Endothelial cell of umbilical vein (primary cell): ENCODE data around the gene SCYL2.

ENCODE experiments used
- CTCF ChIP-seq, 2 donors: IDR thresholded peaks; 1 replicate in 1 of 2; 2 replicates in 1 of 2; pipeline ENCODE4 v1.5.1; 2011; ENCODE audit warnings: low read length in 2 of 2, mild to moderate bottlenecking in 2 of 2, moderate library complexity in 2 of 2, control low read depth in 1 of 2, inconsistent platforms in 1 of 2, low read depth in 1 of 2; ENCODE audit not compliant: insufficient read depth in 1 of 2; ENCODE audit errors: extremely low read depth in 1 of 2
- EZH2 ChIP-seq: IDR thresholded peaks from 2 replicates; pipeline ENCODE4 v1.6.1; 2012; ENCODE audit warnings: borderline replicate concordance, low read depth, mild to moderate bottlenecking, moderate library complexity, low read length, inconsistent platforms; ENCODE audit not compliant: severe bottlenecking
- MYC ChIP-seq: IDR thresholded peaks from one replicate; pipeline ENCODE4 v1.6.1; 2011; ENCODE audit warnings: mild to moderate bottlenecking, low read depth, low read length
- POLR2AphosphoS5 ChIP-seq: IDR thresholded peaks from 2 replicates; pipeline ENCODE4 v1.6.1; 2012; ENCODE audit warnings: low read depth, mild to moderate bottlenecking, control low read depth, low read length, moderate library complexity; ENCODE audit not compliant: insufficient read depth
- TF ChIP-seq, protein P1 (sequence below): IDR thresholded peaks from 2 replicates; pipeline ENCODE4 v1.6.1; 2011; ENCODE audit not compliant: insufficient read depth, insufficient read length

GRCh38 chr12:100290016-100290415 is 23.0 kb downstream of the SCYL2 start:
- no peak for TF ChIP-seq POLR2AphosphoS5
- TF ChIP-seq CTCF (IDR thresholded peaks at IDR 0.05; ENCODE audit: extremely low read depth in 1 of 2, insufficient read depth in 1 of 2, low read depth in 1 of 2, low read length in 2 of 2), result no peak
- no peak for TF ChIP-seq EZH2
- TF ChIP-seq, protein P1, sequence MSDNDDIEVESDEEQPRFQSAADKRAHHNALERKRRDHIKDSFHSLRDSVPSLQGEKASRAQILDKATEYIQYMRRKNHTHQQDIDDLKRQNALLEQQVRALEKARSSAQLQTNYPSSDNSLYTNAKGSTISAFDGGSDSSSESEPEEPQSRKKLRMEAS, result no peak
- TF ChIP-seq MYC, result no peak
